Activated CD4-positive, CD25-positive, alpha-beta regulatory T cell (primary cell): ENCODE data around the gene USP43.
"Not testable (repeated sequence)": the region's sequence is repeated elsewhere in the genome, so short reads cannot be mapped to it uniquely, and the experiment has no call there.

ENCODE experiments used
- DNase-seq, 4 experiments: peaks; one replicate each; lab custom pipeline; 2025; lab: John Stamatoyannopoulos, UW

USP43 gene, protein sequence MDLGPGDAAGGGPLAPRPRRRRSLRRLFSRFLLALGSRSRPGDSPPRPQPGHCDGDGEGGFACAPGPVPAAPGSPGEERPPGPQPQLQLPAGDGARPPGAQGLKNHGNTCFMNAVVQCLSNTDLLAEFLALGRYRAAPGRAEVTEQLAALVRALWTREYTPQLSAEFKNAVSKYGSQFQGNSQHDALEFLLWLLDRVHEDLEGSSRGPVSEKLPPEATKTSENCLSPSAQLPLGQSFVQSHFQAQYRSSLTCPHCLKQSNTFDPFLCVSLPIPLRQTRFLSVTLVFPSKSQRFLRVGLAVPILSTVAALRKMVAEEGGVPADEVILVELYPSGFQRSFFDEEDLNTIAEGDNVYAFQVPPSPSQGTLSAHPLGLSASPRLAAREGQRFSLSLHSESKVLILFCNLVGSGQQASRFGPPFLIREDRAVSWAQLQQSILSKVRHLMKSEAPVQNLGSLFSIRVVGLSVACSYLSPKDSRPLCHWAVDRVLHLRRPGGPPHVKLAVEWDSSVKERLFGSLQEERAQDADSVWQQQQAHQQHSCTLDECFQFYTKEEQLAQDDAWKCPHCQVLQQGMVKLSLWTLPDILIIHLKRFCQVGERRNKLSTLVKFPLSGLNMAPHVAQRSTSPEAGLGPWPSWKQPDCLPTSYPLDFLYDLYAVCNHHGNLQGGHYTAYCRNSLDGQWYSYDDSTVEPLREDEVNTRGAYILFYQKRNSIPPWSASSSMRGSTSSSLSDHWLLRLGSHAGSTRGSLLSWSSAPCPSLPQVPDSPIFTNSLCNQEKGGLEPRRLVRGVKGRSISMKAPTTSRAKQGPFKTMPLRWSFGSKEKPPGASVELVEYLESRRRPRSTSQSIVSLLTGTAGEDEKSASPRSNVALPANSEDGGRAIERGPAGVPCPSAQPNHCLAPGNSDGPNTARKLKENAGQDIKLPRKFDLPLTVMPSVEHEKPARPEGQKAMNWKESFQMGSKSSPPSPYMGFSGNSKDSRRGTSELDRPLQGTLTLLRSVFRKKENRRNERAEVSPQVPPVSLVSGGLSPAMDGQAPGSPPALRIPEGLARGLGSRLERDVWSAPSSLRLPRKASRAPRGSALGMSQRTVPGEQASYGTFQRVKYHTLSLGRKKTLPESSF

DNA sequence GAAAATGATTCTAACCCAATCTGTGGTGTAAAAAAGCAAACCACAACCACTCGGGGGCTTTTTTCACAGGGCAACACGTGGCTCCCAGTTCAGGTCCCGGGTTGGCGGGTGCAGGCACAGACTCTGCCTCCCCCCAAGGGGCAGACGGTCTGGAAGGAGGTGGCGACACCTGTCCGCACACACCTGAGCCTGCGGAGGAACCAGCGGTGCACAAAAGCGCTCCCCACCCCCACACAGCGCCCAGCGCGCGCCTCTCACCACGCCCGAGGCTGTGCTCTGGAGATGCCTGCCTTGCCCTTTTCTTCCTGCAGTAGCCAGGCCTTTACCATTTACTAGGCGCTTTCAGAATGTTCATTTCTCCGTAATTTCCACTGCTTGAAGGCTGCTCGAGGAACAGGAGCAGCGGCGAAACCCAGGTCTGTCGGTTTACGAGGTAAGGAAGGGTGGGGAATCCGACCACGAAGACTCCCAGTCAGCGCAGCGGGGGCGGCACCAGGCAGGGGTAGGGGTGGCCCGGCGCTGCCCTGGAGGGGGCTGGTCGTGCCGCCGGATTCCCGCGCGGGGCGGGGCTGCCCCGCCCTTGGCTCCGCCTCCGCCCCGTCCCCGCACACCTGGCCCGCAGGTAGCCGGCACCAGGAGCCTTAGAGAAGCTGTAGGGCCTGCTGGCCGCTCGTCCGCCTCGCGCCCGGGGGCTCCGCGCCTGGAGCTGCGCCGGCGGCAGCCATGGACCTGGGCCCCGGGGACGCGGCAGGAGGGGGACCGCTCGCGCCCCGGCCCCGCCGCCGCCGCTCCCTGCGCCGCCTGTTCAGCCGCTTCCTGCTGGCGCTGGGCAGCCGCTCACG, at the start of gene USP43:
TSS of gene USP43 (plus strand) at position 608 of the 842 bp plus-strand sequence. CDS start at position 724, 116 bp downstream.
- DNase-seq, result no peak

DNA sequence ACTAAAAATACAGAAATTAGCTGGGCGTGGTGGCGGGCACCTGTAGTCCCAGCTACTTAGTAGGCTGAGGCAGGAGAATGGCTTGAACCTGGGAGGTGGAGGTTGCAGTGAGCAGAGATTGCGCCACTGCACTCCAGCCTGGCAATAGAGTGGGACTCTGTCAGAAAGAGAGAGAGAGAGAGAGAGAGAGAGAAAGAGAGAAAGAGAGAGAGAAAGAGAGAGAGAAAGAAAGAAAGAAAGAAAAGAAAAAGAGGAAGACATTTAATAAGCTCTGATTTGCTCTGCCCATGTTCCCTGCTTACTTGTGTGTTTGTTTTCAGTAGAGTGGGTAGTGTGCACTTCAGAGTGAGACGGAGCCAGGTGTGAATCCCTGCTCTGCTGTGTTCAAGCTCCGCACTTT, 47.7 kb upstream of the USP43 start:
- DNase-seq, result not testable (repeated sequence)

DNA sequence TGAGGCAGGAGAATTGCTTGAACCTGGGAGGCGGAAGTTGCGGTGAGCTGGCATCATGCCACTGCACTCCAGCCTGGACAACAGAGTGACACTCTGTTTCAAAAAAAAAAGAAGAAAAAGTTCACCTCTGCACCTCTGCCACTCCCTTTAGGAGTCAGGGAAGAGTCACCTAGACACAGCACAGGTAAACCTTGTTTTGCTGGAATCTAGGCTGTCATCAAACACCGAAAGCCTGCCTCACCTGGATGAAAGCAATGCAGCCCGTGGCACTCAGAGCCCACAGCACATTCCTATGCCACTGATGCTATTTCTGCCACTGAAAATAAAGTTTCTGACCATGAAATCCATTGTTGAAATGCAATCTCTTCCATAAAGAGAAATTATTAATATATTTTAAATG, 46.7 kb upstream of the USP43 start:
- DNase-seq, result no peak

DNA sequence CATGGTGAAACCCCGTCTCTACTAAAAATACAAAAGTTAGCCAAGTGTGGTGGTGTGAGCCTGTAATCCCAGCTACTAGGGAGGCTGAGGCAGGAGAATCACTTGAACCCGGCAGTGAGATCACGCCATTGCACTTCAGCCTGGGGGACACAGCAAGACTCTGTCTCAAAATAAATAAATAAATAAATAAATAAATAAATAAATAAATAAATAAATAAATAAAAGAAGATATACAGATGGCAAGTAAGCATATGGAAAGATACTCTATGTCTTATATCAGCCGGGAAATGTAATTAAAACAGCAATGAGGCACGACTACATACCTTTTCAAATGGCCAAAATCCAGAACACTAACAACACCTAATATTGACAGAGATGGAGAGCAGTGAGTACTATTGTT, 40.7 kb upstream of the USP43 start:
- not testable (repeated sequence) for DNase-seq

DNA sequence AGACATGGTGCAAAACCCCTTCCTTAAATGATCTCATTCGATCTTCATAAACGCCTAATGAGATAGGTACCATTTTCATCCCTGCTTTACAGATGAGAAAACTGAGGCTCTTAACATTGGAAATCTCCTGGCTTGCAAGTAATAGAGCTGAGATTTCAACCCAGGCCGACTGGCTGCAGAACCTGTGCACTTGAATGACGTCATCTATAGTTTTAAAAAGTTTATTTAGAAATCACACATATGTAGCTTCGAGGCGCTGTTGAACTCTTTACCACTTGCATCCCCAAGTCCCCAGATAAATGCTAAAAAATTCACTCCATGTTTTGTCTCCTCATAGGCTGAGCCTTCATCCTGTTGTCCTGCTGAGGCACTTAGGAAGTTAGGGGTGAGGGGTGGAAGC, 38.9 kb upstream of the USP43 start:
- no peak for DNase-seq

DNA sequence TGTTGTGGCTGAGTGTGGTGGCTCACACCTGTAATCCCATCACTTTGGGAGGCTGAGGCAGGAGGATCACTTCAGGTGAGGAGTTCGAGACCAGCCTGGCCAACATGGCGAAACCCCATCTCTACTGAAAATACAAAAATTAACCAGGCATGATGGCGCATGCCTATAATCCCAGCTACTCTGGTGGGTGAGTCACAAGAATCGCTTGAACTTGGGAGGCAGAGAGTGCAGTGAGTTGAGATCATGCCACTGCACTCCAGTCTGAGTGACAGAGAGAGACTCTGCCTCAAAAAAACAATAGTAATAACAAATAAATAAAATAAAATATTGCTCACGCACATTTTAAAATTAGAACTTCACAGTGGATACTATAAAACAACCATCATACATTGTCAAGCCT, 38.3 kb upstream of the USP43 start:
- DNase-seq, result not testable (repeated sequence)

DNA sequence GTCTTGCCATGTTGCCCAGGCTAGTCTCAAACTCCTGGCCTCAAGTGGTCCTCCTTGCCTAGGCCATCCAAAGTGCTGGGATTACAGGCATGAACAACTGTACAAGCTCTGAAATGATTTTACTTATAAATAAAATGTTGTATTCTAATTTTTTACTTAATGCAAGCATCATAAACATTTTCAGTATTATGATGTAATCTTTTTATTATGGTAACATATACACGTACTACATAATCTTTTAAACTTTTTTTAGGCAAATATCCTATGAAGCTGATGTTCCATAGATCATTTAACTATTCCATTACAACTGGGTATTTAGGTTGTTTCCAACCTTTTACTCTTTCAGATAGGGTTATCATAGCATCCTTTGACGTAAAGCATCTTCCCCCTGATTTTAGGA, 33.8 kb upstream of the USP43 start:
- no peak for DNase-seq

DNA sequence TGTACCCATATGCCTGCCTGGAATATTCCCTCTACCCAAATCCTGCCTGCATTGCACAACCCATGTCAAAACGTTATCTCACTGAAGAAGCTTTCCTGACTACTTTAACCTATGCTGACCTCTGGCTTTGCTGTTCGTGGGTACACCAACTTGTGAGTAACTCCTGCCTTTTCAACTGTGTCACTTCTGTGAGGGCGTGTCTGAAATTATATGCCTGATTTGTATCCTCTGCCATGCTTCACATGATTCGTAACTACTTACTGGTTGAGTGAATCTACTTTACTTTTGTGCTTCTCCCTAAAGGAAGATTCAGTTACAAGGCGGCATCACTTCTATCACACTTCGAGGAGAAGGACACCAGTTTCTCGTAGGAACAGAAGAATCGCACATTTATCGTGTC, 33.3 kb upstream of the USP43 start:
- DNase-seq, result no peak

DNA sequence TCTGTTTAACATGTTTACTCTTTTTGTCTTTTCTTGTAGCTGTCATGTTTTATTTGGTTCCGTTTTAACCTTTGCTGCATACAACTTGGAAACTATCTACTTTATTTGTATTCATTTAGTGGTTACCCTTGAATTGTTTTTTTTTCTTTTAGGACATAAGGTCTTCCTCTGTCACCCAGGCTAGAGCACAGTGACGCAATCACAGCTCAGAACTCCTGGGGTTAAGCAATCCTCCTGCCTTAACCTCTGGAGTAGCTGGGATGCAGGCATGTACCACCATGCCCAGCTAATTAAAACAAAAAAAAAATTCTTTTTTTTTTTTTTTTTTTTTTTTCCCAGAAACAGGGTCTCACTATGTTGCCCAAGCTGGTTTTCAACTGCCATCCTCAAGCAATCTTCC, 29.8 kb upstream of the USP43 start:
- no peak for DNase-seq

DNA sequence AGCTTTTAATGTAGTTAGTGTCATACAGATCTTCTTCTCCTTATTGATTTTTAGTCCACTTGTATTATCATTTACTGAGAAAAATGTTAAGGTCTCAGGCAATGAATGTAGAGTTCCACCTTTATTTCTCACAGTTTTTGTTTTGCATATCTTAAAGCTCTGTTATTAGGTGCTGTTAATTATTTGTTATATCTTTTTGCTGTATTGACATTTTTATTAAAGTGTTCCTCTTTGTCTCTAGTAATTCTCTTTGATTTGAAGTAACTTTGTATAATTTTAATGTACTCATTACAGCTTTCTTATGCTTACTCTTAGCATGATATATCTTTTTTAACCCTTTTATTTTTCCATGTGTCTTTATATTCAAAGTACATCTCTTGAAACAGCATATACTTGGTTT, 22.4 kb upstream of the USP43 start:
- no peak for DNase-seq

DNA sequence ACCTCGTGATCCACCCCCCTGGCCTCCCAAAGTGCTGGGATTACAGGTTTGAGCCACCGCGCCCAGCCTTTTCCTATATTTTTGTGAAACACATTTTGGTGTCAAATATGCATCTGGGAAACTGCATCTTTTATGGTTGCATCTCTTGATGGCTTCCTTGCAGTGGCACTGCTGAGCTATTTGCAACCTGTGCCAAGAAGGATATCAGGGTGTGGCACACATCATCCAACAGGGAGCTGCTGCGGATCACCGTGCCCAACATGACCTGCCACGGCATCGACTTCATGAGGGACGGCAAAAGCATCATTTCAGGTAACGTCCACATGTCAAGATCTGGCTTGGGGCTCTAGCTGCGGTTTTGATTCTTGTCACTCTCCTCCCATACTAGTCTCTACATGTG, 16.8 kb upstream of the USP43 start:
- DNase-seq, result no peak

DNA sequence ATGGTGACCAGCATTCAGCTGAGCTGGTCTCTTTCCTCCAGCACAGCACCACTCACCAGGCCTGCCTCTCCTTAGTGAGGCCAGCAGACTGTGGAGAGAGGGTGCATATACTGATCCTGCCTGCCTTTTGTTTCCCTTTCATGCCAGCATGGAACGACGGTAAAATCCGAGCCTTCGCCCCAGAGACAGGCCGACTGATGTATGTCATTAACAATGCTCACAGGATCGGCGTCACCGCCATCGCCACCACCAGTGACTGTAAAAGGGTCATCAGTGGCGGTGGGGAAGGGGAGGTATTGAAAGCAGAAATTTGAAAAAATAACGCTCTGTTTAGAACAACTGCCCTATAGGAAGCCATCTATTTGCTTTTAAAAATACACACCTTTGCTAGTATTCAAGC, 12.6 kb upstream of the USP43 start:
- DNase-seq, result no peak

DNA sequence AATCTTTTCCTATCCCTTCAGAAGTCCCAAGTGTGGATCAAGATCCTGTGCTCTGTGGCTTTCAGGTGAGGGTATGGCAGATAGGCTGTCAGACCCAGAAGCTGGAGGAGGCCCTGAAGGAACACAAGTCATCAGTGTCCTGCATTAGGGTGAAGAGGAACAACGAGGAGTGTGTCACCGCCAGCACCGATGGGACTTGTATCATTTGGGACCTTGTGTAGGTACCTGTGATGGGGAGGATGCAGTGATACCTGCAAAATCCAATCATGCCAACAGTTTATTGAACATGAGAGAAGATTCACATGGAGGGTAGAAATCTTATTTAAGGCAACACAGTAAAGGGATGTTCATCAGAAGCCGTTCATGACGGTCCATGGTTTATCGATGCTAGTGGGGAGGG, 10.0 kb upstream of the USP43 start:
- no peak for DNase-seq

DNA sequence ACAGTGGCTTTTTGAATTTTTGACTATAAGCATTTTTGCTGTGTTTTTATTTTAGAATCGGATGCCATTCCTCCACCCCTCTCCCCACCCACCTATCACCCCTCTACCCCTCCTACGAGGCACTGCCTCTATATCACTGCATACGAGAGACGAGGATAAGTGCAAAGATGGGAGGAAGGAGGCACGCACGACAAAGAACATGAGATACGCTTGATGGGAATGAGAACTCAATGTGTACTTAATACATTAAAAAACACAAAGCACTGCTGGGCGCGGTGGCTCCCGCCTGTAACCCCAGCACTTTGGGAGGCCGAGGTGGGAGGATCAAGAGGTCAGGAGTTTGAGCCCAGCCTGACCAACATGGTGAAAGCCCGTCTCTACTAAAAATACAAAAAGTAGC, 8.8 kb upstream of the USP43 start:
- no peak for DNase-seq

DNA sequence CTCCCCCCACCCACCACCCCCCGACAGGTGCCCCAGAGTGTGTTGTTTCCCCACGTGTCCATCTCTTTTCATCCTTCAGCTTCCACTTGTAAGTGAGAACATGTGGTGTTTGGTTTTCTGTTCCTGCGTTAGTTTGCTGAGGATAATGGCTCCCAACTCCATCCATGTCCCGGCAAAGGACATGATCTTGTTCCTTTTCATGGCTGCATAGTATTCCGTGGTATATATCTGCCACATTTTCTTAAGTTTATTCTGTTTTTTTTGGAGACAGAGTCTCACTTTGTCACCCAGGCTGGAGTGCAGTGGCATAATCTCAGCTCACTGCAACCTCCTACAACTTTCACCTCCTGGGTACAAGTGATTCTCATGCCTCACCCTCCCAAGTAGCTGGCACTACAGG, 4.9 kb upstream of the USP43 start:
- not testable (repeated sequence) for DNase-seq

DNA sequence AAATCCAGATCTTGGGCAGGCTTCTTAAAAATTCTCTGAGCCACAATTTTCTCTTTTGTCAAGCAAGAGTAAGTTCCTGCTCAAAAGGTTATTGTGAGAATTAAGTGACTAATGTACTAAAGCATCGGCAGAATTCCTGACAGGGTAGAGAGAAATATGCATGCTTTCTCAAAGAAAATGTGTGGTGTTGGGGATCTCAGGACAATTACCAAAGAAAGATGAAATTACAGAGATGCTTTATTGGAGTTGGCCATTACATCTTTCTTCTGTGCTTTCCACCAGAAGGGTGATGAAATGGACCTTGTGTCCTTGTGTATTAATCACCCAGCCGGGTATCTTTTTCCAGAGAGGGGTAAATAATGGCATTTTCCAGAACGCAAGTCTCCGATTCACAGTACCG, 1.7 kb upstream of the USP43 start:
- no peak for DNase-seq

DNA sequence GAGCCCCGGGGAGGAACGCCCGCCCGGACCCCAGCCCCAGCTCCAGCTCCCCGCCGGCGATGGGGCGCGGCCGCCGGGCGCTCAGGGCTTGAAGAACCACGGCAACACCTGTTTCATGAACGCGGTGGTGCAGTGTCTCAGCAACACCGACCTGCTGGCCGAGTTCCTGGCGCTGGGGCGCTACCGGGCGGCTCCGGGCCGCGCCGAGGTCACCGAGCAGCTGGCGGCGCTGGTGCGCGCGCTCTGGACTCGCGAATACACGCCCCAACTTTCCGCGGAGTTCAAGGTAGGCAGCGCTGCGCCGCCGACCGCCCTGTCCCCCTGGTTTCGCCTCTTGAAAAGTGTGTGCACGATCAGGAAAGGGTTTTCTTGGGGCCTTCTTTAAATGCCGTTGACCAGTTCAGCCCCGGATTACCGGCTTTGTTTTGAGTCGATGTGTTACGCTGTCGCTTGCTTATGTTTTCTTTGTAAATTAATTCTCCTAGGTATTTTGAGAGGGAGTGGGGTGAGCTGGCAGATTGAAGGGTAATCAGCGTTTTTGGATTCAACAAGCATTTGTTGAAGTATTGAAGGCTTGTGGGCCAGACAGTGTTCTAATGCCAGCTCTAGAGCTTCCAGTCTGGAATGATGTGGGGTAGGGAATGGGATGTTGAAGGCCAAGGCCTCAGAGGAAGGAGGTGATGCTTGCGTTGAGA, 681 bp downstream of the USP43 start:
- no peak for DNase-seq

DNA sequence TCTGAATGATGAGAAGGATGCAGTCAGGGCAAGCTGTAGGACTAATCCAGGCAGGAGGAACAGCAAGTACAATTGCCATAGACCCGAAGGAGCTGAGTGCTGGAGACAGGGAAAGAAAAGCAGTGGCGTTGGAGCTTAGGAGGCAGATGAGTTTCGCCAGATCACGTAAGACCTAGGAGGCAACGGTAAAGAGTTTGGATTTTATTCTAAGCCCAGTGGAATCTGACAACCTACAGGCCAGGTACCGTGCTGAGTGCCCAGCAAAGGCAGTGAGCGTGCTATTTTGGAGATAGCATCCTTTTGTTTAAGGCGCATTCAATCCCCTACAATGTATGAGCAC, 1.2 kb downstream of the USP43 start:
- no peak for DNase-seq

DNA sequence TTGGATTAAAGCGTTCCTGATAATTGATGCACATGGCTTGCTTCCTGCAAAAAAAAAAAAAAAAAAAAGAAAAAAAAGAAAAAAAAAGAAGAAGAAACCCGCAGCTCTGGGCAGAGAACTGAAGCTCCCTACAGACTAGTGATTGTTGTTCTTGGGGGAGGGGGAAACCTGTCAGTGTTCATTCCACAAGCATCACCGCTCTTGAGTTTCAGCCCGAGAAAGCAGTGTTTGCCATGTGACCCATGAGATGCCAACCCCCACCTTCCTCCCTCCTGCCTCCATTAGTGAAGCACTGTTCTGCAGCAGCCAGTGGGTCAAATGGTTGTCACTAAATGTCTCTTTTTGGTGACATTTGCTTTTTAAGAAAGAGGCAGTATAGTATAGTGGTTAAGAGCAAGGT, 1.7 kb downstream of the USP43 start:
- DNase-seq, result no peak

DNA sequence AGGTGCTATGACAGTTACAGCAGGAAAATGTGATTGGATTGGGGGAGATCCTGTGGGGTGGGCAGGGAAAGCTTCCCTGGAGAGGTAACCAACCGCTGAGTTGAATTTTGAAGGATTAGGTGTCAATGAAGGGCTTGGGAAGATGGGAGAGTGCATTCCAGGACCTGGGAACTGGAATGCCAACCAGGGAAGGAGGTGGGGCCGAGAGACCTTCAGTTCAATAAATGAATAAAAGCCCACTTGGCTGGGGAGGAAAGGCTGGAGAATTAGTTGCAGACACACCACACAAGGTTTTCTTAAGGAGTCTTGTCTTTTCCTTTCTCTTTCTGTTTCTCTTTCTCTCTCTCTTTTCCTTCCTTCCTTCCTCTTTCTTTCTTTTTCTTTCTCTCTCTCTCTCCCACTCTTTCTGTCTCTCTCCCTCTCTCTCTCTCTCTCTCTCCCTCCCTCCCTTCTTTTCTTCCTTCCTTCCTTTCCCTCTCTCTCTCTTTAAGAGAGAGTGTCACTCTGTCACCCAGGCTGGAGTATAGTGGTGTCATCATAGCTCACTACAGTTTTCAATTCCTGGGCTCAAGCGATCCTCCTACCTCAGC, 3.3 kb downstream of the USP43 start:
- no peak for DNase-seq
